B cell (primary cell): Measurements from ENCODE around the gene CYTIP. TPM values are rescaled to one million over a fixed set of nuclear protein-coding genes. Genes with fewer than 3 reads are reported as not detected.

Experiments used
- ATAC-seq: fragments of 200-7000 bp; cut with Tn5 transposase; one replicate; pipeline ENCODE4 v1.10.0; 2021; ENCODE audit warnings: low read depth, mild to moderate bottlenecking, moderate number of reproducible peaks, moderate library complexity
- CTCF ChIA-PET: fragments of 350-600 bp; sonication (Branson Sonifier 250); formaldehyde crosslinking; loops from one replicate; lab custom pipeline; 2021; ENCODE audit warnings: antibody characterized with exemption, inconsistent platforms; lab: Charles Lee
- POLR2A ChIA-PET: fragments of 350-600 bp; sonication (Branson Sonifier 250); formaldehyde crosslinking; loops from one replicate; lab custom pipeline; 2021; ENCODE audit warnings: antibody characterized with exemption; lab: Charles Lee
- DNase-seq: peaks from one replicate; pipeline ENCODE4 v3.0.0; 2013
- H2AFZ ChIP-seq: 2 replicates; pipeline ENCODE4 v1.6.1; 2012; ENCODE audit warnings: mild to moderate bottlenecking, low read depth, low read length; ENCODE audit not compliant: insufficient read depth, poor library complexity, severe bottlenecking
- H3K27ac ChIP-seq, 2 donors: 1 replicate in 1 of 2; 2 replicates in 1 of 2; pipeline ENCODE4 v1.5.1; 2012 to 2013; ENCODE audit warnings: low read length in 2 of 2, mild to moderate bottlenecking in 2 of 2, moderate library complexity in 1 of 2
- H3K27me3 ChIP-seq, 4 experiments: fragments of 200-600 bp in 1 of 4; sonication (generic) in 1 of 4; replicated peaks in 1 of 4; 1 replicate in 2 of 4; 2 replicates in 2 of 4; pipeline versions ENCODE4 v1.6.1 to v1.7.0; 2013 to 2016; ENCODE audit warnings: low read length in 3 of 4, mild to moderate bottlenecking in 2 of 4, mixed read lengths in 1 of 4, moderate library complexity in 1 of 4; ENCODE audit not compliant: insufficient read depth in 4 of 4, control insufficient read depth in 3 of 4; ENCODE audit errors: control extremely low read depth in 1 of 4
- H3K36me3 ChIP-seq, 2 experiments: replicated peaks in 1 of 2; 1 replicate in 1 of 2; 2 replicates in 1 of 2; pipeline versions ENCODE4 v1.6.1 to v1.7.1; 2013; ENCODE audit warnings: low read length in 1 of 2; ENCODE audit not compliant: insufficient read depth in 2 of 2, control insufficient read depth in 1 of 2; ENCODE audit errors: control extremely low read depth in 1 of 2, extremely low read depth in 1 of 2
- H3K4me1 ChIP-seq, 2 donors: fragments of 200-600 bp in 1 of 2; sonication (generic) in 1 of 2; 1 replicate in 1 of 2; 2 replicates in 1 of 2; pipeline versions ENCODE4 v1.5.1 to v1.6.1; 2013 to 2017; ENCODE audit warnings: low read length in 2 of 2; ENCODE audit not compliant: control insufficient read depth in 2 of 2, insufficient read depth in 2 of 2
- H3K4me2 ChIP-seq: replicated peaks from 2 replicates; pipeline ENCODE3; 2012; ENCODE audit warnings: mild to moderate bottlenecking, low read depth, low read length; ENCODE audit not compliant: poor library complexity, severe bottlenecking
- H3K4me3 ChIP-seq, 5 experiments: fragments of 200-600 bp in 1 of 5; sonication (generic) in 1 of 5; 1 replicate in 3 of 5; 2 replicates in 2 of 5; pipeline versions ENCODE4 v1.5.1 to v1.7.0; 2011 to 2016; ENCODE audit warnings: low read length in 4 of 5, mild to moderate bottlenecking in 4 of 5, low read depth in 2 of 5, control low read depth in 1 of 5, moderate library complexity in 1 of 5; ENCODE audit not compliant: insufficient read depth in 1 of 5; ENCODE audit errors: control extremely low read depth in 1 of 5, extremely low read depth in 1 of 5
- H3K79me2 ChIP-seq: fragments of 200-600 bp; sonication (generic); one replicate; pipeline ENCODE4 v1.6.0; 2016; ENCODE audit warnings: low read length; ENCODE audit not compliant: control insufficient read depth, insufficient read depth
- H3K9ac ChIP-seq: fragments of 200-600 bp; sonication (generic); 2 replicates; pipeline ENCODE4 v1.6.1; 2017; ENCODE audit warnings: mild to moderate bottlenecking, low read length, moderate library complexity
- H3K9me3 ChIP-seq, 3 donors: one replicate each; pipeline versions ENCODE4 v1.6.1 to v1.7.1; 2013; ENCODE audit warnings: low read length in 2 of 3; ENCODE audit not compliant: control insufficient read depth in 2 of 3, insufficient read depth in 1 of 3; ENCODE audit errors: control extremely low read depth in 1 of 3
- H4K20me1 ChIP-seq: 2 replicates; pipeline ENCODE4 v1.6.0; 2012; ENCODE audit warnings: mild to moderate bottlenecking, low read length; ENCODE audit not compliant: insufficient read depth, control insufficient read depth, poor library complexity, severe bottlenecking
- H3K27ac Mint-ChIP-seq: one replicate; pipeline ENCODE4 v1.8.0; 2021; ENCODE audit warnings: mixed read lengths
- H3K27me3 Mint-ChIP-seq: one replicate; pipeline ENCODE4 v1.8.0; 2021; ENCODE audit warnings: mixed read lengths
- H3K4me1 Mint-ChIP-seq: one replicate; pipeline ENCODE4 v1.8.0; 2021; ENCODE audit warnings: mixed read lengths
- H3K4me3 Mint-ChIP-seq: one replicate; pipeline ENCODE4 v1.8.0; 2021; ENCODE audit warnings: mixed read lengths
- H3K9me3 Mint-ChIP-seq: one replicate; pipeline ENCODE4 v1.8.0; 2022; ENCODE audit warnings: mixed read lengths; ENCODE audit not compliant: insufficient read depth
- EZH2 ChIP-seq: IDR thresholded peaks from 2 replicates; pipeline ENCODE4 v1.6.1; 2012; ENCODE audit warnings: borderline replicate concordance, low read depth, mild to moderate bottlenecking, moderate library complexity, low read length; ENCODE audit not compliant: insufficient read depth, poor library complexity, severe bottlenecking
- WGBS: methylation state at CpG from one replicate; pipeline ENCODE4 v1.1.5; 2013; ENCODE audit warnings: missing lambda C conversion rate; ENCODE audit not compliant: insufficient coverage; 5-methylcytosine and 5-hydroxymethylcytosine counted together
- intact Hi-C: fragments of 100-400 bp; cut with micrococcal nuclease; formaldehyde crosslinking; loops from one replicate; pipeline ENCODE4 v1.10.0; 2022
- polyA plus RNA-seq: library from polyadenylated mRNA; depleted of rRNA; stranded (reverse); fragments of >200 nt; gene quantifications from 2 replicates; pipeline ENCODE4 v1.2.3, GENCODE V29; 2012
- total RNA-seq, 2 donors: library from RNA; stranded (reverse); fragments of 120-200 nt in 1 of 2; gene quantifications; 1 replicate in 1 of 2; 2 replicates in 1 of 2; pipeline versions ENCODE4 v1.2.3 to v1.2.4, GENCODE V29; 2013 to 2022
- TF ChIP-seq, protein P1 (sequence below): fragments of 200-600 bp; IDR thresholded peaks from one replicate; pipeline ENCODE4 v1.8.0; 2022; ENCODE audit warnings: antibody characterized with exemption, mild to moderate bottlenecking

CYTIP gene
- total and polyA plus RNA-seq, 2 donors (not counting 1 experiment from before 2014, with no cell fraction given), result 73.0 to 327 TPM

DNA sequence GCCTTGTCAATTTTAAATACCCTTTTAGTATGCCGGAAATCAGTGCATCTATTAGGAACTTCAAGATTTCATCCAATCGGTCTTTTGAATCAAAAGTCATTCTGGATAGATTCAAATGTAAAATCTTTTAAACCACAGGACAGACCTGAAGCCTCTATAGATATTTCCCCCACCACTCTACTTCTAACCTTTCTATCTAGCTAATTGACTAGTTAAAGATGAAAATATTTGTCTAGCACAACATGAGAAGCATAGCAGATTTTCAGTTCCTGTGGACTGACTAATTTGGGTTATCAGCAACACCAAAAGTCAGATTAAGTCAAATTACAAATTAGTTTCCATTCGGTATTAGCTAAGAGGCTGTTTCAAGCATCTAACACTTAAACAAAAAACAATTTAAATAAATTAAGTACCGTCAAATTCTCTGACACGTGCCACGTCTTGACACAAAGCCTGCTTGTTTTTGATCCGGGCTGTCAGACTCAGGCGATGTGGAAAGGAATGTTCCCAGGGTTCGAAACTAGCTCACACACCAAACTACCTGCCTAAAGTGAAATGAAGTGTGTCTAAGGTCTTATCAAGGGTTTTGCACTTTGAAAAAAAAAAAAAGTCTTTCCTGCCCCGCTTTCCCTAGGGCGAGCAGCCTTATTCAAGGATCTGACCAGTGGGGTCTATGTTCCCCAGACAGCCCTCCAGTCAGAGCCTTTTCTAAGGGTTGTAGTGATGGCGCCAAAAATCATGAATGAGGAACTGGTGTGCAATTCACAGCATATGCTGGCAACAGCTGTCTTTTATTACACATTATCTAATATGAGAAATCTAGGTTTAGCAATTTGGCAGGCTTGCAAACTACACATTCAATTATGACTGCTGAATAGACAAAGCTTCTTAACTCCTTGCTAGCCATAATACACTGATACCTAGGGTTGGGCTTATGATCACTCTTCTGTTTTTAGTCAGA, 4.7 kb downstream of the CYTIP start:
- 24% methylated on average over 3 of the region's 12 CpGs for WGBS
- peak overlapping the region; percentile 94 for H3K4me3 Mint-ChIP-seq
- ChIA-PET POLR2A (interaction anchor here (0.5 to 6.1 kb wide), 9 partner anchors 15 to 158 kb away, joined by 3 to 29 read pairs (median 4); no protein-coding TSS in a partner anchor), CTCF (interaction anchor here (0.7 to 3.4 kb wide), 20 partner anchors 12 to 158 kb away, joined by 3 to 52 read pairs (median 4); no protein-coding TSS in a partner anchor)
- ATAC-seq, result no peak
- peak overlapping the region; percentile 82 to 98 (median 92) for H3K4me3 ChIP-seq
- no peak for TF ChIP-seq EZH2
- TF ChIP-seq, protein P1, sequence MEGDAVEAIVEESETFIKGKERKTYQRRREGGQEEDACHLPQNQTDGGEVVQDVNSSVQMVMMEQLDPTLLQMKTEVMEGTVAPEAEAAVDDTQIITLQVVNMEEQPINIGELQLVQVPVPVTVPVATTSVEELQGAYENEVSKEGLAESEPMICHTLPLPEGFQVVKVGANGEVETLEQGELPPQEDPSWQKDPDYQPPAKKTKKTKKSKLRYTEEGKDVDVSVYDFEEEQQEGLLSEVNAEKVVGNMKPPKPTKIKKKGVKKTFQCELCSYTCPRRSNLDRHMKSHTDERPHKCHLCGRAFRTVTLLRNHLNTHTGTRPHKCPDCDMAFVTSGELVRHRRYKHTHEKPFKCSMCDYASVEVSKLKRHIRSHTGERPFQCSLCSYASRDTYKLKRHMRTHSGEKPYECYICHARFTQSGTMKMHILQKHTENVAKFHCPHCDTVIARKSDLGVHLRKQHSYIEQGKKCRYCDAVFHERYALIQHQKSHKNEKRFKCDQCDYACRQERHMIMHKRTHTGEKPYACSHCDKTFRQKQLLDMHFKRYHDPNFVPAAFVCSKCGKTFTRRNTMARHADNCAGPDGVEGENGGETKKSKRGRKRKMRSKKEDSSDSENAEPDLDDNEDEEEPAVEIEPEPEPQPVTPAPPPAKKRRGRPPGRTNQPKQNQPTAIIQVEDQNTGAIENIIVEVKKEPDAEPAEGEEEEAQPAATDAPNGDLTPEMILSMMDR, result no peak
- peak overlapping the region; percentile 96 for H3K9ac ChIP-seq
- intact Hi-C loops, result loop anchor here (2.0 kb wide), 1 partner anchor 14 kb away; no protein-coding TSS in a partner anchor
- H3K36me3 ChIP-seq, result peaks cover 1 to 24% of the 10 kb centered on the region in 2 experiments
- H3K4me2 ChIP-seq, result peak overlapping the region; percentile 76
- no peaks in the 10 kb centered on the region for H3K9me3 ChIP-seq
- H3K4me1 ChIP-seq, result peaks cover 57 to 64% of the 10 kb centered on the region in 2 donors
- H3K27ac Mint-ChIP-seq, result peak overlapping the region; percentile 95
- H2AFZ ChIP-seq, result no peak overlapping the region
- H3K27me3 ChIP-seq, result no peaks in the 10 kb centered on the region
- H3K79me2 ChIP-seq, result peaks cover 98% of the 10 kb centered on the region
- H3K9me3 Mint-ChIP-seq, result no peaks in the 10 kb centered on the region
- peak overlapping the region; percentile 93 to 96 for H3K27ac ChIP-seq
- H3K27me3 Mint-ChIP-seq, result no peaks in the 10 kb centered on the region
- peaks cover 51% of the 10 kb centered on the region for H3K4me1 Mint-ChIP-seq
- peaks cover 30% of the 10 kb centered on the region for H4K20me1 ChIP-seq
- peak; percentile 47 for DNase-seq
